ENCODE measurements around the gene KRR1.
"Not testable (repeated sequence)": the region's sequence is repeated elsewhere in the genome, so short reads cannot be mapped to it uniquely, and the experiment has no call there.

The KRR1 gene

GRCh38 chr12:75525263-75525662, 13.9 kb upstream of the KRR1 start:
- DNase-seq (ENCODE audit: low read depth, low spot score) = no peak

GRCh38 chr12:75522124-75522523, 10.7 kb upstream of the KRR1 start:
- not testable (repeated sequence) for DNase-seq (ENCODE audit: low read depth, low spot score)

- not testable (repeated sequence) for DNase-seq (ENCODE audit: low read depth, low spot score)
Measured at GRCh38 chr12:75521224-75521623, 9.8 kb upstream of the KRR1 start.

- no peak for DNase-seq (ENCODE audit: low read depth, low spot score)
Measured at GRCh38 chr12:75509621-75510020, 1.8 kb downstream of the KRR1 start.

- DNase-seq (ENCODE audit: low read depth, low spot score) = no peak
Measured at GRCh38 chr12:75508159-75508558, 3.2 kb downstream of the KRR1 start.

- no peak for DNase-seq (ENCODE audit: low read depth, low spot score)
Measured at GRCh38 chr12:75507086-75507485, 4.3 kb downstream of the KRR1 start.

GRCh38 chr12:75505706-75506312, 5.6 kb downstream of the KRR1 start:
- no peak for DNase-seq (ENCODE audit: low read depth, low spot score)

GRCh38 chr12:75503866-75504265, 7.5 kb downstream of the KRR1 start:
- DNase-seq (ENCODE audit: low read depth, low spot score) = no peak

GRCh38 chr12:75503459-75503858, 8.0 kb downstream of the KRR1 start:
- no peak for DNase-seq (ENCODE audit: low read depth, low spot score)

- DNase-seq (ENCODE audit: low read depth, low spot score) = no peak
Measured at GRCh38 chr12:75491169-75491568, 20.2 kb downstream of the KRR1 start.

GRCh38 chr12:75489613-75490210, 21.7 kb downstream of the KRR1 start:
- DNase-seq (ENCODE audit: low read depth, low spot score) = no peak

- DNase-seq (ENCODE audit: low read depth, low spot score) = no peak
Measured at GRCh38 chr12:75489187-75489586, 22.2 kb downstream of the KRR1 start.

GRCh38 chr12:75488553-75488952, 22.9 kb downstream of the KRR1 start:
- no peak for DNase-seq (ENCODE audit: low read depth, low spot score)

GRCh38 chr12:75487308-75487707, 24.1 kb downstream of the KRR1 start:
- DNase-seq (ENCODE audit: low read depth, low spot score) = no peak

- DNase-seq (ENCODE audit: low read depth, low spot score) = not testable (repeated sequence)
Measured at GRCh38 chr12:75484450-75484849, 27.0 kb downstream of the KRR1 start.

- DNase-seq (ENCODE audit: low read depth, low spot score) = no peak
Measured at GRCh38 chr12:75483431-75483830, 28.0 kb downstream of the KRR1 start.

GRCh38 chr12:75482646-75483045, 28.8 kb downstream of the KRR1 start:
- no peak for DNase-seq (ENCODE audit: low read depth, low spot score)

GRCh38 chr12:75481774-75482173, 29.6 kb downstream of the KRR1 start:
- no peak for DNase-seq (ENCODE audit: low read depth, low spot score)

GRCh38 chr12:75481013-75481705, 30.2 kb downstream of the KRR1 start:
- DNase-seq (ENCODE audit: low read depth, low spot score) = no peak

- DNase-seq (ENCODE audit: low read depth, low spot score) = peak; percentile 85
Measured at GRCh38 chr12:75480469-75480949, 30.9 kb downstream of the KRR1 start, which contains the start of gene GLIPR1. Gene GLIPR1 (plus strand): TSS chr12:75480755. CDS start chr12:75480881, 126 bp downstream.

GRCh38 chr12:75479963-75480461, 31.4 kb downstream of the KRR1 start:
- DNase-seq (ENCODE audit: low read depth, low spot score) = no peak

- DNase-seq (ENCODE audit: low read depth, low spot score) = no peak
Measured at GRCh38 chr12:75478116-75478794, 33.2 kb downstream of the KRR1 start.

Measured in brain pericyte (primary cell).